Activated T-helper 1 cell treated with anti-CD3 and anti-CD28 coated beads, Interleukin-12 subunit alpha, Interleukin-12 subunit beta, Interleukin-2, Interleukin-4 antibody, amounts not matched to agents 30 ng/mL and 10 ng/mL and 1 ng/mL, durations not matched to agents 14 hours and 24 hours and 36 hours (primary cell): ENCODE results near the gene LMBR1L. TPM values are rescaled to one million over a fixed set of nuclear protein-coding genes. Genes with fewer than 3 reads are reported as not detected.

ENCODE experiments used
- DNase-seq: peaks from one replicate; pipeline ENCODE4 v3.0.0; 2021; ENCODE audit warnings: low spot score
- H3K27ac Mint-ChIP-seq: one replicate; pipeline ENCODE4 v1.8.0; 2021; ENCODE audit warnings: mild to moderate bottlenecking, mixed read lengths
- H3K27me3 Mint-ChIP-seq: one replicate; pipeline ENCODE4 v1.8.0; 2022; ENCODE audit warnings: mild to moderate bottlenecking, moderate library complexity, mixed read lengths; ENCODE audit not compliant: insufficient read depth
- H3K36me3 Mint-ChIP-seq: one replicate; pipeline ENCODE4 v1.8.0; 2021; ENCODE audit warnings: low read depth, mixed read lengths
- H3K4me1 Mint-ChIP-seq: one replicate; pipeline ENCODE4 v1.8.0; 2021; ENCODE audit warnings: low read depth, mixed read lengths
- H3K4me3 Mint-ChIP-seq: one replicate; pipeline ENCODE4 v1.8.0; 2021; ENCODE audit warnings: mild to moderate bottlenecking, moderate library complexity, mixed read lengths
- H3K9me3 Mint-ChIP-seq: one replicate; pipeline ENCODE4 v1.8.0; 2021; ENCODE audit warnings: mixed read lengths
- intact Hi-C: fragments of 100-400 bp; cut with micrococcal nuclease; formaldehyde crosslinking; loops from one replicate; pipeline ENCODE4 v1.15.1; 2024
- total RNA-seq: library from RNA; stranded (reverse); gene quantifications from 2 replicates; pipeline ENCODE4 v1.2.3, GENCODE V29; 2022

Gene LMBR1L
- total RNA-seq, 1 donor from 2014 or later = 50.4 TPM

DNA sequence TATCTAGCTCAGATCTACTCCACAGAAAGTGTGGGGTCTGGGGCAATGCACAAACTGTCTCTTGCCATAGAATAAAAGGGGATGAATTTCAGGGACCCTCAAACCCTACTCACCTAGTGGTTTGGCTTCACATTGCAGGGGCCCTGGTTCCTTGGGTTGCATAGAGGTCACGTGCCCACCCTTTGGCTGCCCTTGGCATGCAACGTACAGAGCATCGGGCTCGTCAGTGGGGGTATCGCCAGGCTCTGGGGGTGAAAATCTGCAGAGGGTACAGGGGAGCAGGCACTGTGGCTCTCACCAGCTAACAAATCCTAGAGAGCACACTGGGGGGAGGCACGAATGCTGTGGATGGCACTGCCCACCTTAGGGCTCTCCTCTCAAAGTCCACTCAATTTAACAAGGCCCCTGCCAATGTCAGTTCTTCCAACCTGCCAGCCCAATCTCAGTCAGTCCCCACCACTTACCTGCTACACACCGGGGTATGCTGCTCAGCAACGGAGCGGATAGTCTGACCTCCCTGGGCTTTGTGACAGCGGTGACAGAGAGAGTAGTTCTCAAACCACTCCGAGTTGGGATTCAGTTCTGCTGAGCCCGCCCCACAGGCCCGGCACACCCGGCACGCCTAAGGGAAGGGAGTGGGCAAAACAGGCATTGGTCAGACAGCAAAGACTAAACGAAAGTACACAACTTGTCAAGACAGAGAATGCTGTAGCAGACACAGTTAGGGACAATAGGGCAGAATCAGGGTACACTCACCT is 58.0 kb downstream of the LMBR1L start:
- DNase-seq = no peak
- Mint-ChIP-seq H3K4me3 (no peak overlapping the region), H3K9me3 (no peaks in the 10 kb centered on the region), H3K27me3 (no peaks in the 10 kb centered on the region), H3K36me3 (peaks cover 53% of the 10 kb centered on the region), H3K4me1 (peaks cover 31% of the 10 kb centered on the region), H3K27ac (no peak overlapping the region)
- intact Hi-C loops = no loop called here

DNA sequence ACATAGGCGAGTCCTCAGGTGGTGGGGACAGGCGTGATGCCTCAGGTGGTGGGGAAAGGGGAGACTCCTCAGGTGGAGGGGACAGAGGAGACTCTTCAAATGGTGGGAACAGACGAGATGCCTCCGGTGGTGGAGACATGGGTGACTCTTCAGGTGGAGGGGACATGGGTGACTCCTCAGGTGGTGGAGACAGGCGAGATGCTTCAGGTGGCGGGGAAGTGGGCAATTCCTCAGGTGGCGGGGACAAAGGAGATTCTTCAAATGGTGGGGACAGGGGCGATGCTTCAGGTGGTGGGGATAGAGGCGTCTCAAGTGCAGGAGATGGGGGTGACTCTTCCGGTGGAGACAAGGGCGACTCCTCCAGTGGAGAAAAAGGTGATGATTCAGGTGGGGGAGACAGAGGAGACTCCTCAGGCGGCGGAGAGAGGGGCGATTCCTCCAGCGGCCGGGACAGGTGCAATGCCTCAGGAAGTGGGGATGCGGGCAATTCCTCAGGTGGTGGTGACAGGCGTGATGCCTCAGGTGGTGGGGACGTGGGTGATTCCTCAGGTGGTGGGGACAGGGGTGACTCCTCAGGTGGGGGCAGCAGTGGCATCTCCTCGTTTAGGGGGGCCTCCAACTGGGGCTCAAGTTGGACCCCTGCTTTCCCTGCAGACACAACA is 58.7 kb downstream of the LMBR1L start:
- DNase-seq = no peak
- no peaks in the 10 kb centered on the region for H3K9me3 Mint-ChIP-seq
- peaks cover 53% of the 10 kb centered on the region for H3K36me3 Mint-ChIP-seq
- peaks cover 24% of the 10 kb centered on the region for H3K4me1 Mint-ChIP-seq
- H3K27me3 Mint-ChIP-seq = no peaks in the 10 kb centered on the region
- H3K27ac Mint-ChIP-seq = no peak overlapping the region
- intact Hi-C loops = no loop called here
- no peak overlapping the region for H3K4me3 Mint-ChIP-seq

GRCh38 chr12:49051373-49051764 is 59.3 kb downstream of the LMBR1L start:
- no peaks in the 10 kb centered on the region for H3K9me3 Mint-ChIP-seq
- peaks cover 57% of the 10 kb centered on the region for H3K36me3 Mint-ChIP-seq
- DNase-seq = no peak
- intact Hi-C loops = no loop called here
- H3K4me1 Mint-ChIP-seq = peaks cover 18% of the 10 kb centered on the region
- no peak overlapping the region for H3K27ac Mint-ChIP-seq
- H3K4me3 Mint-ChIP-seq = no peak overlapping the region
- H3K27me3 Mint-ChIP-seq = no peaks in the 10 kb centered on the region

DNA sequence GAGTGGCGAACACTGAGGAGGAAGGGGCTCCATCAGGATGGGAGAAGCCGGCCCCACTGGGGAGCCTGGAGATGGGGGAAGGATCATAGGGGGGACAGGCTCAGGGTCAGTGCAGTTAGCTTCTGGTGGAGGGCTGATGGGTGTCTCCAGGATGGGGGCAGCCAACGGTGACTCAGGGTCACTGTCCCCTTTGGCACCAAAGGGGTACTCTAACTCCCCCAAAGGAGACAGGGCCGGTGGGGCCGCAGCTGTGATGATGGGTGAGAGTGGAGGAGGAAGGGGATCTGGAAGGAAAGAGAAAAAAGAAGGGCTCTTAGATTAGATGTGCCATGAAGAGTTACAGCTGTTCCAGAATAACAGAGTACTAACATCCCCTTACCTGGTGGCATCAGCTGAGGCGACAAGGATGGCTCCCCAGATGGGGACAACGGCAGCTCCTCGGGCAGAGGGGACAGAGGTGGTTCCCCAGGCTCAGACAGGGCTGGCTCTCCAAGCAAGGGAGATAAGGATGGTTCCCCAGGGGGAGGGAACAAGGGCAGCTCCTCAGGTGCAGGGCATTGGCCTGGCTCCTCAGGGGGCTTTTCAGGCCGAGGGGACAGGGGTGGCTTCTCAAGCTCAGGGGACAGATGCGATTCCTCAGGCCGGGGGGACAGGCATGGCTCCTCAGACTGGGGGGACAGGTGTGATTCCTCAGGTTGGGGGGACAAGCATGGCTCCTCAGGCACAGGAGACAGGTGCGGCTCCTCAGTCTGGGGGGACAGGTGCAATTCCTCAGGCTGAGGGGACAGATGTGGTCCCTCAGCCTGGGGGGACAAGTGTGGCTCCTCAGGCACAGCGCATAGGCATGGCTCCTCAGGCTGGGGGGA is 59.9 kb downstream of the LMBR1L start:
- Mint-ChIP-seq H3K27ac (no peak overlapping the region), H3K27me3 (no peaks in the 10 kb centered on the region), H3K36me3 (peaks cover 60% of the 10 kb centered on the region), H3K4me1 (peaks cover 12% of the 10 kb centered on the region), H3K9me3 (no peaks in the 10 kb centered on the region), H3K4me3 (no peak overlapping the region)
- intact Hi-C loops = no loop called here
- DNase-seq = no peak

GRCh38 chr12:49049566-49050224 is 61.0 kb downstream of the LMBR1L start:
- no peak overlapping the region for H3K27ac Mint-ChIP-seq
- peaks cover 2% of the 10 kb centered on the region for H3K4me1 Mint-ChIP-seq
- H3K9me3 Mint-ChIP-seq = no peaks in the 10 kb centered on the region
- intact Hi-C loops = no loop called here
- H3K36me3 Mint-ChIP-seq = peaks cover 58% of the 10 kb centered on the region
- no peaks in the 10 kb centered on the region for H3K27me3 Mint-ChIP-seq
- H3K4me3 Mint-ChIP-seq = no peak overlapping the region
- DNase-seq = no peak

DNA sequence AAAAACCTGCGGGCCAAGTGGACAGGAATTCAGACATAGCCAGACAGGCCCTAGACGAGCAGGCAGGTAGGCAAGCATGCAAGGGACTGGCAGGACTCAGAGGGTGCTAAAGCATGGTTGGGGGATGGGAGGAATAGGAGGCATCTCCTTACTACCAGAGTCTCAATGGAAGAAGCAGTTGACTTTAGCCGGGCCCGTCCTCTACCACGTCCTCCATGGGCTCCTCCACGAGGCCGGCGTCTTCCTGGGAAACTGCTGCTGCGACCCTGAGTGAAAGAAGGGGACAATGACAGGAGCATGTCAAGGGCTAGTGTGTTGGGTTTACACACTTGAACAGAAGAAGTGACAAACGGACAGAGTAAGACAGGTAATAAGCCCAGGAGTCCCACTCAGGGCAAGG is 61.7 kb downstream of the LMBR1L start:
- no peak for DNase-seq
- H3K4me1 Mint-ChIP-seq = no peaks in the 10 kb centered on the region
- H3K27me3 Mint-ChIP-seq = no peaks in the 10 kb centered on the region
- no peak overlapping the region for H3K27ac Mint-ChIP-seq
- H3K9me3 Mint-ChIP-seq = no peaks in the 10 kb centered on the region
- H3K4me3 Mint-ChIP-seq = no peak overlapping the region
- peaks cover 61% of the 10 kb centered on the region for H3K36me3 Mint-ChIP-seq
- intact Hi-C loops = no loop called here

Other genes starting within 250 kb of the LMBR1L start
- gene RND1, start 245.0 kb downstream of the LMBR1L start, total RNA-seq = 7.9 and 9.3 TPM in 2 replicates
- 62.7 and 67.9 TPM in 2 replicates for gene FKBP11, start 185.4 kb downstream of the LMBR1L start, total RNA-seq
- 116 and 117 TPM in 2 replicates for gene ARF3, start 153.4 kb downstream of the LMBR1L start, total RNA-seq
- gene WNT10B, start 139.1 kb downstream of the LMBR1L start, total RNA-seq = 0.13 and 0.37 TPM in 2 replicates
- gene WNT1, start 132.5 kb downstream of the LMBR1L start, total RNA-seq = 0.21 and 0.24 TPM in 2 replicates
- 0.78 and 1.1 TPM in 2 replicates for gene DDN, start 111.5 kb downstream of the LMBR1L start, total RNA-seq
- gene PRKAG1, start 92.1 kb downstream of the LMBR1L start, total RNA-seq = 85.0 and 85.1 TPM in 2 replicates
- gene KMT2D, start 50.1 kb downstream of the LMBR1L start, total RNA-seq = 107 and 109 TPM in 2 replicates
- gene RHEBL1, start 40.9 kb downstream of the LMBR1L start, total RNA-seq = 8.6 and 10.7 TPM in 2 replicates
- 0.10 TPM in 1 of 2 replicates, not detected in the other for gene DHH, start 16.0 kb downstream of the LMBR1L start, total RNA-seq
- gene TUBA1B, start 20.5 kb upstream of the LMBR1L start, total RNA-seq = 1,521 TPM in 2 replicates
- 46.7 and 47.2 TPM in 2 replicates for gene TUBA1A, start 78.2 kb upstream of the LMBR1L start, total RNA-seq
- 261 and 270 TPM in 2 replicates for gene TUBA1C, start 154.2 kb upstream of the LMBR1L start, total RNA-seq
- gene PRPH, start 184.3 kb upstream of the LMBR1L start, total RNA-seq = 0.20 TPM in 1 of 2 replicates, not detected in the other
- 46.0 TPM in 2 replicates for gene TROAP, start 212.4 kb upstream of the LMBR1L start, total RNA-seq
- gene C1QL4, start 226.3 kb upstream of the LMBR1L start, total RNA-seq = not detected in 2 replicates
- gene DNAJC22, start 236.0 kb upstream of the LMBR1L start, total RNA-seq = 0.16 TPM in 1 of 2 replicates, not detected in the other